Spleen (tissue), 11 donors: ENCODE data around the gene MX2. TPM values are rescaled to one million over a fixed set of nuclear protein-coding genes. Genes with fewer than 3 reads are reported as not detected.

ENCODE experiments used
- DNase-seq: peaks from one replicate; pipeline ENCODE4 v3.0.0-alpha.2; 2020
- H3K27ac ChIP-seq, 8 donors: fragments of 200-600 bp; sonication (generic) in 7 of 8; 1 replicate in 4 of 8; 2 replicates in 4 of 8; pipeline versions ENCODE4 v1.5.0 to v1.8.0; 2016 to 2021; ENCODE audit warnings: inconsistent platforms in 4 of 8, mild to moderate bottlenecking in 4 of 8, moderate library complexity in 1 of 8
- H3K27me3 ChIP-seq, 7 donors: fragments of 200-600 bp; sonication (generic) in 6 of 7; replicated peaks in 1 of 7; 1 replicate in 4 of 7; 2 replicates in 3 of 7; pipeline versions ENCODE4 v1.5.0 to v1.8.0; 2016 to 2021; ENCODE audit warnings: inconsistent platforms in 3 of 7, mild to moderate bottlenecking in 1 of 7
- H3K36me3 ChIP-seq, 6 donors: fragments of 200-600 bp; sonication (generic) in 5 of 6; 1 replicate in 4 of 6; 2 replicates in 2 of 6; pipeline versions ENCODE4 v1.5.0 to v1.8.0; 2016 to 2021; ENCODE audit warnings: inconsistent platforms in 2 of 6
- H3K4me1 ChIP-seq, 6 donors: fragments of 200-600 bp; sonication (generic) in 5 of 6; 1 replicate in 3 of 6; 2 replicates in 3 of 6; pipeline versions ENCODE4 v1.5.0 to v1.8.0; 2016 to 2021; ENCODE audit warnings: inconsistent platforms in 3 of 6
- H3K4me3 ChIP-seq, 8 donors: fragments of 200-600 bp; sonication (generic) in 7 of 8; 1 replicate in 4 of 8; 2 replicates in 4 of 8; pipeline versions ENCODE4 v1.5.0 to v1.8.0; 2016 to 2021; ENCODE audit warnings: inconsistent platforms in 4 of 8, mild to moderate bottlenecking in 4 of 8, moderate library complexity in 2 of 8
- H3K9me3 ChIP-seq, 8 donors: fragments of 200-600 bp; sonication (generic) in 7 of 8; 1 replicate in 4 of 8; 2 replicates in 4 of 8; pipeline versions ENCODE4 v1.5.0 to v1.8.0; 2016 to 2021; ENCODE audit warnings: inconsistent platforms in 4 of 8
- CTCF ChIP-seq, 11 experiments: fragments of 200-600 bp in 7 of 11; fragments of 450-650 bp in 4 of 11; sonication (generic) in 4 of 11; IDR thresholded peaks in 8 of 11; conservative IDR thresholded peaks in 3 of 11; 1 replicate in 7 of 11; 2 replicates in 4 of 11; pipeline versions ENCODE4 v1.4.0 to v1.8.0; 2016 to 2021; ENCODE audit warnings: antibody characterized with exemption in 11 of 11, inconsistent platforms in 4 of 11, mild to moderate bottlenecking in 1 of 11
- POLR2A ChIP-seq, 3 donors: fragments of 450-650 bp; IDR thresholded peaks; one replicate each; pipeline ENCODE4 v1.5.1; 2017; ENCODE audit warnings: antibody characterized with exemption in 3 of 3, mild to moderate bottlenecking in 1 of 3
- POLR2AphosphoS5 ChIP-seq, 3 donors: sonication (generic); formaldehyde crosslinking; IDR thresholded peaks; one replicate each; pipeline ENCODE4 v1.5.1; 2017; ENCODE audit warnings: antibody characterized with exemption in 3 of 3
- WGBS, 5 donors: extraction: QIAGEN DNeasy Blood & Tissue Kit in 3 of 5; methylation state at CpG; one replicate each; pipeline versions ENCODE4 v1.1.5 to v1.1.7; 2013 to 2018; 5-methylcytosine and 5-hydroxymethylcytosine counted together
- intact Hi-C: fragments of 100-400 bp; cut with DNase I; formaldehyde crosslinking; loops from one replicate; pipeline ENCODE4 v1.15.0; 2023; ENCODE audit warnings: low total_unique reads
- polyA plus RNA-seq, 3 donors: library from polyadenylated mRNA; stranded (reverse); fragments of 200-250 nt; gene quantifications; one replicate each; pipeline ENCODE4 v1.2.1, GENCODE V29; 2013
- total RNA-seq, 7 donors: library from RNA; depleted of rRNA in 3 of 7; stranded (reverse); fragments of >200 nt in 3 of 7; fragmentation: NEBNext Ultra II Directional in 4 of 7; extraction: Animal tissue kit (Norgen Biotek cat#: 25700) in 4 of 7; gene quantifications; one replicate each; pipeline versions ENCODE4 v1.1.0 to v1.2.1, GENCODE V29; 2016 to 2021
- donor health status: healthy with polysubstance abuse.
- donor health status: DM: no; HTN: no; CAD: no; lungs with moderate emphysema.
- donor health status: DM: no; HTN: no; CAD: no.
- donor health status: Bipolar disorder and iron deficiency.
- donor health status: healthy.
- donor health status: DM: no; HTN: no; CAD: no.
- donor health status: DM: yes; HTN: yes; CAD: no.

Gene MX2
- total and polyA plus RNA-seq, 10 donors = 20.0 to 109 (median 71.8) TPM

- no peaks in the 10 kb centered on the region for H3K27me3 ChIP-seq
Observed at GRCh38 chr21:41447356-41447755, 85.5 kb downstream of the MX2 start.

GRCh38 chr21:41449613-41450012, 87.8 kb downstream of the MX2 start:
- peaks cover 0 to 100% (median 85%) of the 10 kb centered on the region in 6 donors for H3K36me3 ChIP-seq

More at GRCh38 chr21:41447356-41447755, 85.5 kb downstream of the MX2 start:
- intact Hi-C loops = no loop called here
- H3K27ac ChIP-seq = peak overlapping the region in 4 of 8 donors; percentile 20 to 77 (median 63)
- DNase-seq = peak; percentile 3
- H3K9me3 ChIP-seq = no peaks in the 10 kb centered on the region
- peaks cover 0 to 9% (median 0%) of the 10 kb centered on the region in 6 donors for H3K4me1 ChIP-seq
- WGBS, 5 donors = 84 to 97% (median 95%) methylated on average over 2 to 3 of the region's 3 CpGs
- TF ChIP-seq POLR2AphosphoS5 (IDR thresholded peaks at IDR 0.05) (no peak), CTCF (IDR thresholded peaks at IDR 0.05 in 8 of 11, conservative IDR thresholded peaks at IDR 0.05 in 3 of 11) (no peak), POLR2A (IDR thresholded peaks at IDR 0.05) (no peak)
- peaks cover 3 to 100% (median 86%) of the 10 kb centered on the region in 6 donors for H3K36me3 ChIP-seq
- H3K4me3 ChIP-seq = no peak overlapping the region

DNA sequence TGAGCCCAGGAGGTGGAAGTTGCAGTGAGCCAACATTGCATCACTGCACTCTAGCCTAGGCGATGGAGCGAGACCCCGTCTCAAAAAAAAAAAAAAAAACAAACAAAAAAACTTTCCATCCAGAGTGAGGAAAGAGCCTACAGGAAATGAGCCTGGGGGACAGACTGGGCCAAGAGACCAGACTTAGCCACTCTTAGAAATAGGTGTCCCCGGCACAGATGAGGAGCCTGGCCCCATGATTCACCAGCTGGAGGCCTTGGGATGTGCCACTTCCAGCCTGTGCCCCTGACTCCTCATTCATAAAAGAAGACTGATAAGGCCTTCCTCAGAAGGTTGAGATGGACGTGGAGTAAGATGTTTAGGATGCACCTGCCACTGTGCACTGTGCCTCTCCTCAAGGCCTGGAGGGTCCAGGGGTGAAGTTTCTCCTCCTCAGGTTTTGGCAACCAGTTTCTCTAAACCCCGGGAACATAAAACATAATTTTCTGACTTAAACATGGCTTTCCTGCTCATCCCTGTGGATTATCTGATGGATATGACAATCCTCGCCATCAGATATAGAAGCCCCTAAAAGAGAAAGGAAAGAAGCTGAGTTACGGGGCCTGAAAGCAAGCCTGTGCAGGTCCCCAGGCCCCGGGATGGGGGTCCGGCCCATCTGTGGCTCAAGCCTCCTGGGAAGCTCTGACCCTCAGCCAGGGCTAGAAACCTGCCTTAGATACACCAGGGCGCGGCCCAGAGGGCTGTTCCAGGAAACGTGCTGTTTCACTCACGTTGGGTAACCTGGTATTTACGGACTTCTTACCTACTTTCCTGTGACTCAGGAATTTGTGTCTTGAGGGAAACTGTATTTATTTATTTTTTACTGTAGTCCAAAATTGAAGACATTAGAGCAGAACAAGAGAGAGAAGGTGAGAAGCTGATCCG, 90.2 kb downstream of the MX2 start:
- intact Hi-C loops = no loop called here
- peaks cover 0 to 100% (median 82%) of the 10 kb centered on the region in 6 donors for H3K36me3 ChIP-seq
- WGBS, 5 donors = 81 to 88% (median 84%) methylated on average over 16 of the region's 16 CpGs
- H3K4me1 ChIP-seq = no peaks in the 10 kb centered on the region
- DNase-seq = peak; percentile 19
- no peaks in the 10 kb centered on the region for H3K27me3 ChIP-seq
- H3K27ac ChIP-seq = peak overlapping the region in 1 of 8 donors; percentile 32
- H3K4me3 ChIP-seq = no peak overlapping the region
- TF ChIP-seq POLR2AphosphoS5 (IDR thresholded peaks at IDR 0.05) (no peak), CTCF (IDR thresholded peaks at IDR 0.05 in 8 of 11, conservative IDR thresholded peaks at IDR 0.05 in 3 of 11) (no peak), POLR2A (IDR thresholded peaks at IDR 0.05) (no peak)
- no peaks in the 10 kb centered on the region for H3K9me3 ChIP-seq

More at GRCh38 chr21:41449613-41450012, 87.8 kb downstream of the MX2 start:
- DNase-seq = peak; percentile 34
- intact Hi-C loops = no loop called here
- 73 to 93% (median 89%) methylated on average over 5 of the region's 5 CpGs for WGBS, 5 donors
- H3K27me3 ChIP-seq = no peaks in the 10 kb centered on the region
- no peak overlapping the region for H3K27ac ChIP-seq
- TF ChIP-seq POLR2AphosphoS5 (IDR thresholded peaks at IDR 0.05) (no peak), POLR2A (IDR thresholded peaks at IDR 0.05) (no peak), CTCF (IDR thresholded peaks at IDR 0.05 in 8 of 11, conservative IDR thresholded peaks at IDR 0.05 in 3 of 11) (no peak)
- no peak overlapping the region for H3K4me3 ChIP-seq
- peaks cover 0 to 8% (median 0%) of the 10 kb centered on the region in 6 donors for H3K4me1 ChIP-seq
- no peaks in the 10 kb centered on the region for H3K9me3 ChIP-seq

GRCh38 chr21:41453198-41453597, 91.4 kb downstream of the MX2 start:
- peaks cover 0 to 100% (median 81%) of the 10 kb centered on the region in 6 donors for H3K36me3 ChIP-seq
- 87 to 95% (median 92%) methylated on average over 3 of the region's 3 CpGs for WGBS, 5 donors
- DNase-seq = peak; percentile 2
- intact Hi-C loops = no loop called here
- H3K9me3 ChIP-seq = no peaks in the 10 kb centered on the region
- no peaks in the 10 kb centered on the region for H3K4me1 ChIP-seq
- H3K27me3 ChIP-seq = no peaks in the 10 kb centered on the region
- no peak overlapping the region for H3K27ac ChIP-seq
- TF ChIP-seq CTCF (IDR thresholded peaks at IDR 0.05 in 8 of 11, conservative IDR thresholded peaks at IDR 0.05 in 3 of 11) (no peak), POLR2A (IDR thresholded peaks at IDR 0.05) (no peak), POLR2AphosphoS5 (IDR thresholded peaks at IDR 0.05) (no peak)
- no peak overlapping the region for H3K4me3 ChIP-seq
